ENCODE measurements around the gene ARHGAP44.

ARHGAP44 gene

DNA sequence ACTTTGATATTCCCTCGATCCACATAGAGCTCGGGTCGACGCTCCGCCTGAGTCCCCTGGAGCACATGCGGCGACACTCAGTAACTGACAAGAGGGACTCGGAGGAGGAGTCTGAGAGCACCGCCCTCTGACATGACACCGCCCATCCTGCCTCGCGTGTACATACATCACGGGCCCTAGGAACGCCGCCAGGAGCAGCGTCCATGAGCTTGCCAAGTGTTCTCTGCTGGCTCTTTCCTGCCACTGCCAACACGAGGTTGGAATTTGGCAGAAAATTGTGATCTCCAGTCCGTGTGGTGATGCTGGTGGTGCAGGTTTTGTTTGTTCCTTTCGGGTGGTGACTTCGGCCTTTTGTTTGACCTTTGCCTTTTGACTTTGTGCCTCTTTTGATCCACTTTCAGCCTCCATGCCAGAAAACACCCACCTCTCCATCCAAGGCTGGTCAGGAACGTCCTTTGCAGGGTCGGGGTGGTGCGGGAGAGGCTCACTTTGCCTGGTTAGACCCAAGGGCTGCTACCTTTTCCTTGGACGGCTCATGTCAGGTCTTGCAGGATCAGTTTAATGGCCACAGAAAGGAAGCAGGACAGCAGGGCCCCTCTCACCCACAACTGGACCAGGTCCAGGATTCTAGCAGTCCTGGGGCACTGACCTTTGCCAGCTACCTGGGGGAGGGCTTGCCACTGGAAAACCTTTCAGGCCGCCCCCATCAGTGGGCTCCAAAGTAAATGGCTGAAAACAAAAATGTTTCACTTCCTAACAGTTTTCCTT lies 200.9 kb downstream of the ARHGAP44 start:
- peak overlapping the region; percentile 71 for H3K27ac ChIP-seq
- no peak for TF ChIP-seq ZFX (IDR thresholded peaks at IDR 0.05)
- TF ChIP-seq, protein P1, sequence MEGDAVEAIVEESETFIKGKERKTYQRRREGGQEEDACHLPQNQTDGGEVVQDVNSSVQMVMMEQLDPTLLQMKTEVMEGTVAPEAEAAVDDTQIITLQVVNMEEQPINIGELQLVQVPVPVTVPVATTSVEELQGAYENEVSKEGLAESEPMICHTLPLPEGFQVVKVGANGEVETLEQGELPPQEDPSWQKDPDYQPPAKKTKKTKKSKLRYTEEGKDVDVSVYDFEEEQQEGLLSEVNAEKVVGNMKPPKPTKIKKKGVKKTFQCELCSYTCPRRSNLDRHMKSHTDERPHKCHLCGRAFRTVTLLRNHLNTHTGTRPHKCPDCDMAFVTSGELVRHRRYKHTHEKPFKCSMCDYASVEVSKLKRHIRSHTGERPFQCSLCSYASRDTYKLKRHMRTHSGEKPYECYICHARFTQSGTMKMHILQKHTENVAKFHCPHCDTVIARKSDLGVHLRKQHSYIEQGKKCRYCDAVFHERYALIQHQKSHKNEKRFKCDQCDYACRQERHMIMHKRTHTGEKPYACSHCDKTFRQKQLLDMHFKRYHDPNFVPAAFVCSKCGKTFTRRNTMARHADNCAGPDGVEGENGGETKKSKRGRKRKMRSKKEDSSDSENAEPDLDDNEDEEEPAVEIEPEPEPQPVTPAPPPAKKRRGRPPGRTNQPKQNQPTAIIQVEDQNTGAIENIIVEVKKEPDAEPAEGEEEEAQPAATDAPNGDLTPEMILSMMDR (conservative IDR thresholded peaks at IDR 0.05): no peak

- no peak for TF ChIP-seq ZFX (IDR thresholded peaks at IDR 0.05)
- TF ChIP-seq, protein P1 (conservative IDR thresholded peaks at IDR 0.05): no peak
- H3K27ac ChIP-seq: peak overlapping the region; percentile 71
These were observed 201.6 kb downstream of the ARHGAP44 start for GRCh38 chr17:12990926-12991325.

DNA sequence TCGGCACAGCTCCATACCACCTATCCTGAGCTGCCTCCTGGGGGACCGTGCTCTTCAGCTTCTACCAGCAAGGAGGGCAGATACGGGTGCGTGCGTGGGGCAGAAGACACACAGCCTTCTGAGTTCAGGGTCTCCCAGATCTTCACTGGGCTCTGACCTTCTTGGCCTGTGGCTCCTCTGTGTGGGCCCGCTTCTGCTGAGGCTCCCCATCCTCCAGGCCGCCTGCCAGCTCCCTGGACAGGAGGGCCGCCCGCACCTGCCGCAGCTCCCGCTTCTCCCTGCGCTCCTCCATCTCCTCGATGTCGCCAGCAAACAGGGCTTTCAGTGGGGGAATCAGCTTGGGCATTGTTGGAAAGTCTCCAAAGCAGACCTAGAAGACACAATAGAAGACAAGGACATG lies 203.4 kb downstream of the ARHGAP44 start:
- H3K27ac ChIP-seq: no peak overlapping the region
- TF ChIP-seq, protein P1 (conservative IDR thresholded peaks at IDR 0.05): no peak
- TF ChIP-seq ZFX (IDR thresholded peaks at IDR 0.05): no peak

- no peak for TF ChIP-seq ZFX (IDR thresholded peaks at IDR 0.05)
- TF ChIP-seq, protein P1 (conservative IDR thresholded peaks at IDR 0.05): no peak
- no peak overlapping the region for H3K27ac ChIP-seq
These were observed 204.3 kb downstream of the ARHGAP44 start for GRCh38 chr17:12993631-12994030.

- no peak overlapping the region for H3K27ac ChIP-seq
- TF ChIP-seq, protein P1 (conservative IDR thresholded peaks at IDR 0.05): no peak
- no peak for TF ChIP-seq ZFX (IDR thresholded peaks at IDR 0.05)
These were observed 205.2 kb downstream of the ARHGAP44 start for GRCh38 chr17:12994341-12995074.

DNA sequence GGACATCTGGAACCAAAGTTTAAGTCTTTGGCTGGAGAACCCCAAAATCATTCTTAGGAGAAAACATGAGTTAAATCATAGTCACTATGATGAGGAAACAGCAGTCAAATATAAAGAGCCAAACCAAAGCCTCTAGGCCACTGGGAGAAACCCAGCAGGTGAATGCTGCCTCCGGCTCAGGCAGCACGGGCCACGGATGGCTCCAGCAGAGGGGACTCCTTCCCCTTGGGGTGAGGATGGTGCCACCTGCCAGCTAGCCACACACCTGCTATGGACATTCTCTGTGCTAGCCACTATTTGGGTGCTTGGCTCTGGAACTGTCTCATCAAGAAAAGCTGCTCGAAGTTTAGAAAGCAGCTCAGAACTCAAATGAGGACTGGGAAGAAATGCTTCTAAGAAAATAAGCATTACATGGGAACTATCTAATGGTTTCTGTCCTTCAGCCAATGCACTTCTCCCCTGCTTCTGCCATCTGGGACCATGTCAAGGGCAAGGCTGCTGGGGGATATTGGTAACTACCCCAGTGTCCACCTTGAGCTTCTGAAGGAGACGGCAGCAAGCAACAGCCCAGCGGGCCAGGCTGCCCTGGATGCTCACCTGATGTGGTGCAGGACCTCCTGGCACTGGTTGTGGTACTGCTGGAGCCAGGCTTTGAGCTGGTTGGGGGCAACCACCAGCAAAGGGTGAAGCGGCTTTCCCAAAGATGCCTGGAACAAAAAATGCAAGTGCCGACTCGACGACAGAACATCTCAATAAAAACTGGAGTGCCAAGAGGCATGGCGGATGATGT lies 206.0 kb downstream of the ARHGAP44 start:
- no peak overlapping the region for H3K27ac ChIP-seq
- TF ChIP-seq ZFX (IDR thresholded peaks at IDR 0.05): no peak
- TF ChIP-seq, protein P1 (conservative IDR thresholded peaks at IDR 0.05): no peak
